Measurements from ENCODE around the gene HIBCH. TPM values are rescaled to one million over a fixed set of nuclear protein-coding genes. Genes with fewer than 3 reads are reported as not detected.

The HIBCH gene
- total and polyA plus RNA-seq, 2 of the 13 experiments (the other 11 are each of a cell fraction or from before 2014, with no cell fraction given) = 18.8 to 49.5 TPM

DNA sequence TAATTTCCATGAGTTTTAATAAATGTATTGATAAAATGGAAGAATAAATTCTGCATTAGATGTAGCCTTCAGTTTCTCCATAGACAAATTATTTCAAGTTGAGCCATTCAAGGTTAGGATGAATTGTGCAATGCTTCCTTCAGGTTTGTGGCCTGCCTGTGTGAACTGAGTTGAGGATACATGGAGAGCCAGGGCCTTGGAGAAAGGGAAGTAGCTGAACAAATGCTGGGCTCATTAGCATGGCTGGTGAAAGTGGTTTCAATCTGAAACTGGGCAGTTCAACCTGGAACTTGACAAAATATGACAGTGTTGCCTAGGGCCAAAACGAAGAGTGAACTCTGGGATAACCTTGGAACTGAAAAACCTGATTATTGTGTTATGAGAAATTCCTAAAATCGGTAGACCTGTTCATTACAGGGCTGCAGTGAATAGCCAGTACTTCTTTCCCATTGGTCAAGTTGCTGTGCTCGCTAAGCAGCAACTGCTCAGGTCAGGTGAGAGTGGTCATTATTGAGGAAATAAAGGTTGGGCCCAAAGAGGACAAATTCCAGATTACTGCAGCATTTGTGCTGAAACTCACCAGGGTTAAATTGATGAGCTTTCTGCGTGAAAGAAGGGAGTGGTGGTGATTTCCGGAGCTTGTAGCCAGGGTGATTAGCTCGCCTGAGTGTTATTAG is 36.5 kb upstream of the HIBCH start:
- no peak for FAIRE-seq
- no peak overlapping the region for H2AFZ ChIP-seq (ENCODE audit: low read length)
- peak overlapping the region; percentile 13; the same call in 1 of the 2 replicates for H3K4me2 ChIP-seq (ENCODE audit: low read depth, low read length)
- H3K27ac ChIP-seq (ENCODE audit: extremely low read length, insufficient read depth, low read length) = peak overlapping the region; percentile 13
- intact Hi-C loops (cut with micrococcal nuclease; ENCODE audit: unreplicated experiment) (no loop called here), in situ Hi-C loops (cut with HindIII; ENCODE audit: extremely low pct_ligation_motif_present, low pct_unique_long_range_greater_than_20kb) (no loop called here)
- no peaks in the 10 kb centered on the region for H3K27me3 ChIP-seq (ENCODE audit: control insufficient read depth in 1 of 2, insufficient read depth in 2 of 2, low read length in 2 of 2)
- H4K20me1 ChIP-seq (ENCODE audit: insufficient read depth, low read length) = no peaks in the 10 kb centered on the region
- H3K79me2 ChIP-seq (ENCODE audit: insufficient read depth, low read length) = no peaks in the 10 kb centered on the region
- no peaks in the 10 kb centered on the region for H3K9me3 ChIP-seq (ENCODE audit: low read length)
- H3K36me3 ChIP-seq (replicated peaks in 1 of 2; ENCODE audit: control insufficient read depth in 1 of 2, insufficient read depth in 2 of 2, low read length in 2 of 2) = no peaks in the 10 kb centered on the region; a peak in 1 of 5 replicates
- peaks cover 84% of the 10 kb centered on the region for H3K4me1 ChIP-seq (ENCODE audit: insufficient read depth, low read length)
- BruUV-seq (replicated peaks) = no TSS peak
- DNase-seq (ENCODE audit: low spot score) = no peak
- ChIA-PET CTCF (ENCODE audit: low intra/inter-chr PET ratio, low total read pairs) (no interaction called here), POLR2A (no interaction called here)
- 75% methylated on average over 6 of the region's 6 CpGs for WGBS (ENCODE audit: low lambda C conversion rate)
- H3K9ac ChIP-seq (ENCODE audit: insufficient read depth, low read depth, low read length) = 0 out of 2 replicates have a peak overlapping the region, but pooled peaks have one; percentile 5
- no peak overlapping the region for H3K4me3 ChIP-seq (replicated peaks in 1 of 3; ENCODE audit: insufficient read depth in 1 of 3, low read depth in 2 of 3, low read length in 3 of 3)
- no peak for ATAC-seq
- peak; percentile 55; the same call in 1 of the 2 replicates for TF ChIP-seq MED1 (CRISPR knock-in tag; IDR thresholded peaks at IDR 0.05)
- TF ChIP-seq ZFY (CRISPR knock-in tag; IDR thresholded peaks at IDR 0.05) = peak; percentile 43; the same call in 1 of the 2 replicates
- 0 out of 2 replicates have a peak, but pooled peaks have one; percentile 64 for TF ChIP-seq NCOA5 (CRISPR knock-in tag; IDR thresholded peaks at IDR 0.05)
- TF ChIP-seq NCOA2 (CRISPR knock-in tag; IDR thresholded peaks at IDR 0.05) = peak; percentile 14; the same call in 1 of the 2 replicates
- no peak for TF ChIP-seq AGO2 (optimal IDR thresholded peaks at IDR 0.05; ENCODE audit: low read depth, low read length)
- TF ChIP-seq ZNF264 (CRISPR knock-in tag; IDR thresholded peaks at IDR 0.05) = 0 out of 2 replicates have a peak, but pooled peaks have one; percentile 49
- peak; percentile 25; the same call in 1 of the 2 replicates for TF ChIP-seq NAIF1 (CRISPR knock-in tag; IDR thresholded peaks at IDR 0.05; ENCODE audit: borderline replicate concordance)
- no peak for TF ChIP-seq POLR2AphosphoS2 (IDR thresholded peaks at IDR 0.05; ENCODE audit: low read depth, low read length)
- peak; percentile 31; the same call in 1 of the 2 replicates for TF ChIP-seq HNF4A (CRISPR knock-in tag; IDR thresholded peaks at IDR 0.05)
- no peak for TF ChIP-seq ZNF883 (CRISPR knock-in tag; IDR thresholded peaks at IDR 0.05; ENCODE audit: not compliant biosample characterization)
- TF ChIP-seq FOSL2 (CRISPR knock-in tag; IDR thresholded peaks at IDR 0.05) = peak; percentile 4; the same call in 1 of the 2 replicates
- peak; percentile 29; the same call in 1 of the 2 replicates for TF ChIP-seq RXRB (CRISPR knock-in tag; IDR thresholded peaks at IDR 0.05; ENCODE audit: borderline replicate concordance)
- TF ChIP-seq NFRKB (IDR thresholded peaks at IDR 0.05) = no peak
- 0 out of 2 replicates have a peak, but pooled peaks have one; percentile 26 for TF ChIP-seq TARDBP (CRISPR knock-in tag; IDR thresholded peaks at IDR 0.05)
- no peak for TF ChIP-seq ZNF749 (CRISPR knock-in tag; IDR thresholded peaks at IDR 0.05; ENCODE audit: borderline replicate concordance)
- no peak for TF ChIP-seq SIN3A (IDR thresholded peaks at IDR 0.05; ENCODE audit: borderline replicate concordance, low read depth, low read length)
- no peak for TF ChIP-seq RCOR2 (CRISPR knock-in tag; IDR thresholded peaks at IDR 0.05)
- 0 out of 2 replicates have a peak, but pooled peaks have one; percentile 16 for TF ChIP-seq MIXL1 (CRISPR knock-in tag; IDR thresholded peaks at IDR 0.05)
- TF ChIP-seq CEBPG (CRISPR knock-in tag; IDR thresholded peaks at IDR 0.05) = peak; percentile 90
- TF ChIP-seq, protein P1, sequence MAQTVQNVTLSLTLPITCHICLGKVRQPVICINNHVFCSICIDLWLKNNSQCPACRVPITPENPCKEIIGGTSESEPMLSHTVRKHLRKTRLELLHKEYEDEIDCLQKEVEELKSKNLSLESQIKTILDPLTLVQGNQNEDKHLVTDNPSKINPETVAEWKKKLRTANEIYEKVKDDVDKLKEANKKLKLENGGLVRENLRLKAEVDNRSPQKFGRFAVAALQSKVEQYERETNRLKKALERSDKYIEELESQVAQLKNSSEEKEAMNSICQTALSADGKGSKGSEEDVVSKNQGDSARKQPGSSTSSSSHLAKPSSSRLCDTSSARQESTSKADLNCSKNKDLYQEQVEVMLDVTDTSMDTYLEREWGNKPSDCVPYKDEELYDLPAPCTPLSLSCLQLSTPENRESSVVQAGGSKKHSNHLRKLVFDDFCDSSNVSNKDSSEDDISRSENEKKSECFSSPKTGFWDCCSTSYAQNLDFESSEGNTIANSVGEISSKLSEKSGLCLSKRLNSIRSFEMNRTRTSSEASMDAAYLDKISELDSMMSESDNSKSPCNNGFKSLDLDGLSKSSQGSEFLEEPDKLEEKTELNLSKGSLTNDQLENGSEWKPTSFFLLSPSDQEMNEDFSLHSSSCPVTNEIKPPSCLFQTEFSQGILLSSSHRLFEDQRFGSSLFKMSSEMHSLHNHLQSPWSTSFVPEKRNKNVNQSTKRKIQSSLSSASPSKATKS (CRISPR knock-in tag; IDR thresholded peaks at IDR 0.05) = 0 out of 2 replicates have a peak, but pooled peaks have one; percentile 48
- TF ChIP-seq, protein P2, sequence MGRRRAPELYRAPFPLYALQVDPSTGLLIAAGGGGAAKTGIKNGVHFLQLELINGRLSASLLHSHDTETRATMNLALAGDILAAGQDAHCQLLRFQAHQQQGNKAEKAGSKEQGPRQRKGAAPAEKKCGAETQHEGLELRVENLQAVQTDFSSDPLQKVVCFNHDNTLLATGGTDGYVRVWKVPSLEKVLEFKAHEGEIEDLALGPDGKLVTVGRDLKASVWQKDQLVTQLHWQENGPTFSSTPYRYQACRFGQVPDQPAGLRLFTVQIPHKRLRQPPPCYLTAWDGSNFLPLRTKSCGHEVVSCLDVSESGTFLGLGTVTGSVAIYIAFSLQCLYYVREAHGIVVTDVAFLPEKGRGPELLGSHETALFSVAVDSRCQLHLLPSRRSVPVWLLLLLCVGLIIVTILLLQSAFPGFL (CRISPR knock-in tag; IDR thresholded peaks at IDR 0.05) = no peak
- TF ChIP-seq ZNF232 (CRISPR knock-in tag; IDR thresholded peaks at IDR 0.05; ENCODE audit: borderline replicate concordance) = no peak
- 0 out of 2 replicates have a peak, but pooled peaks have one; percentile 28 for TF ChIP-seq ISL2 (CRISPR knock-in tag; IDR thresholded peaks at IDR 0.05)
- 0 out of 2 replicates have a peak, but pooled peaks have one; percentile 17 for TF ChIP-seq POGZ (CRISPR knock-in tag; IDR thresholded peaks at IDR 0.05)
- 0 out of 2 replicates have a peak, but pooled peaks have one; percentile 32 for TF ChIP-seq ZNF766 (CRISPR knock-in tag; IDR thresholded peaks at IDR 0.05; ENCODE audit: borderline replicate concordance)
